Spleen (tissue), 7 donors: ENCODE results near the gene PRR5L.

Source experiments
- POLR2A ChIP-seq, 3 donors: fragments of 450-650 bp; IDR thresholded peaks; one replicate each; pipeline ENCODE4 v1.5.1; 2017; ENCODE audit warnings: antibody characterized with exemption in 3 of 3, mild to moderate bottlenecking in 1 of 3
- TF ChIP-seq, protein P1 (sequence below), 11 experiments: fragments of 200-600 bp in 7 of 11; fragments of 450-650 bp in 4 of 11; sonication (generic) in 4 of 11; IDR thresholded peaks in 8 of 11; conservative IDR thresholded peaks in 3 of 11; 1 replicate in 7 of 11; 2 replicates in 4 of 11; pipeline versions ENCODE4 v1.4.0 to v1.8.0; 2016 to 2021; ENCODE audit warnings: antibody characterized with exemption in 11 of 11, inconsistent platforms in 4 of 11, mild to moderate bottlenecking in 1 of 11
- donor health status: DM: no; HTN: no; CAD: no; lungs with moderate emphysema.
- donor health status: DM: no; HTN: no; CAD: no.
- donor health status: DM: no; HTN: no; CAD: no.

DNA sequence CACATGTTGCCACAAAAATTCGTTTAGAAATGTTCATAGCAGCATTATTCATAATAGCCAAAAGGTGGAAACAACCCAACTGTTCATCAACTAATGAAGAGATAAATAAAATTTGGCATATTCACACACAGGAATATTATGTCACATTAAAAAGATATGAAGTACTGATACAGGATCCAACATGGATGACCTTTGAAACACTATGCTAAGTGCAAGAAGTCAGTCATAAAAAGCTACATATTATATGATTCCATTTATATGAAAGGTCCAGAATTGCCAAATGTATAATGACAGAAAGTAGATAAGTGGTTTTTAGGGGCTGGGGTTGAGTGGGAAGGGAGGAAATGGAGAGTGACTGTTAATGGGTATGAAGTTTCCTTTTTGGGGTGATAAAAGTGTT lies 9.0 kb downstream of the PRR5L start:
- TF ChIP-seq POLR2A (IDR thresholded peaks at IDR 0.05) = no peak
- TF ChIP-seq, protein P1, sequence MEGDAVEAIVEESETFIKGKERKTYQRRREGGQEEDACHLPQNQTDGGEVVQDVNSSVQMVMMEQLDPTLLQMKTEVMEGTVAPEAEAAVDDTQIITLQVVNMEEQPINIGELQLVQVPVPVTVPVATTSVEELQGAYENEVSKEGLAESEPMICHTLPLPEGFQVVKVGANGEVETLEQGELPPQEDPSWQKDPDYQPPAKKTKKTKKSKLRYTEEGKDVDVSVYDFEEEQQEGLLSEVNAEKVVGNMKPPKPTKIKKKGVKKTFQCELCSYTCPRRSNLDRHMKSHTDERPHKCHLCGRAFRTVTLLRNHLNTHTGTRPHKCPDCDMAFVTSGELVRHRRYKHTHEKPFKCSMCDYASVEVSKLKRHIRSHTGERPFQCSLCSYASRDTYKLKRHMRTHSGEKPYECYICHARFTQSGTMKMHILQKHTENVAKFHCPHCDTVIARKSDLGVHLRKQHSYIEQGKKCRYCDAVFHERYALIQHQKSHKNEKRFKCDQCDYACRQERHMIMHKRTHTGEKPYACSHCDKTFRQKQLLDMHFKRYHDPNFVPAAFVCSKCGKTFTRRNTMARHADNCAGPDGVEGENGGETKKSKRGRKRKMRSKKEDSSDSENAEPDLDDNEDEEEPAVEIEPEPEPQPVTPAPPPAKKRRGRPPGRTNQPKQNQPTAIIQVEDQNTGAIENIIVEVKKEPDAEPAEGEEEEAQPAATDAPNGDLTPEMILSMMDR (IDR thresholded peaks at IDR 0.05 in 8 of 11, conservative IDR thresholded peaks at IDR 0.05 in 3 of 11) = no peak
